Measurements from ENCODE around the gene PDAP1.
A peak's percentile ranks its signal among the peaks of the same experiment; 100 is the strongest.

Gene PDAP1

DNA sequence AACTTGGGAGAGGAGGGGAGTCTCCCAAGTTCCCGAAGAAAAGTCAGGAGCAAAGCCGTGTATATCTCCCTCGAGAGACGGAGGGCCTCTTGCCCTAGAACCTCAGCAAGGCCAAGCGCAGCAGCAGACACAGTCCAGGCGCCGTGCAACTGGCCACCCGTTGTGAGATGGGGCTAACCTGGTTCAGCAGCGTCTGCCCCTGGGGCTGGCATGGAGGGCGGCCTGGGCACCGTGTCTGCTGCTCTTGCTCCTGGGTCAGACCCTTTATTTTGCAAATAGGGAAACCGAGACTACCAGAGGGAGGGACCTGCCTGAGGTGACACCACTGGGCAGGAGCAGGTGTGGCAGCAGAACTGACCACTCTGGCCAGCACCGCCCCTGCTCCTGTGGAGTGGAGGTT is 44.1 kb upstream of the PDAP1 start:
- TF ChIP-seq, protein P1, sequence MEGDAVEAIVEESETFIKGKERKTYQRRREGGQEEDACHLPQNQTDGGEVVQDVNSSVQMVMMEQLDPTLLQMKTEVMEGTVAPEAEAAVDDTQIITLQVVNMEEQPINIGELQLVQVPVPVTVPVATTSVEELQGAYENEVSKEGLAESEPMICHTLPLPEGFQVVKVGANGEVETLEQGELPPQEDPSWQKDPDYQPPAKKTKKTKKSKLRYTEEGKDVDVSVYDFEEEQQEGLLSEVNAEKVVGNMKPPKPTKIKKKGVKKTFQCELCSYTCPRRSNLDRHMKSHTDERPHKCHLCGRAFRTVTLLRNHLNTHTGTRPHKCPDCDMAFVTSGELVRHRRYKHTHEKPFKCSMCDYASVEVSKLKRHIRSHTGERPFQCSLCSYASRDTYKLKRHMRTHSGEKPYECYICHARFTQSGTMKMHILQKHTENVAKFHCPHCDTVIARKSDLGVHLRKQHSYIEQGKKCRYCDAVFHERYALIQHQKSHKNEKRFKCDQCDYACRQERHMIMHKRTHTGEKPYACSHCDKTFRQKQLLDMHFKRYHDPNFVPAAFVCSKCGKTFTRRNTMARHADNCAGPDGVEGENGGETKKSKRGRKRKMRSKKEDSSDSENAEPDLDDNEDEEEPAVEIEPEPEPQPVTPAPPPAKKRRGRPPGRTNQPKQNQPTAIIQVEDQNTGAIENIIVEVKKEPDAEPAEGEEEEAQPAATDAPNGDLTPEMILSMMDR (IDR thresholded peaks at IDR 0.05; ENCODE audit: low read depth, low read length): no peak
- DNase-seq (ENCODE audit: low read depth in 2 of 2): no peak
- no peak overlapping the region for H3K4me3 ChIP-seq (replicated peaks in 1 of 2; ENCODE audit: low read depth in 2 of 2, low read length in 2 of 2)

DNA sequence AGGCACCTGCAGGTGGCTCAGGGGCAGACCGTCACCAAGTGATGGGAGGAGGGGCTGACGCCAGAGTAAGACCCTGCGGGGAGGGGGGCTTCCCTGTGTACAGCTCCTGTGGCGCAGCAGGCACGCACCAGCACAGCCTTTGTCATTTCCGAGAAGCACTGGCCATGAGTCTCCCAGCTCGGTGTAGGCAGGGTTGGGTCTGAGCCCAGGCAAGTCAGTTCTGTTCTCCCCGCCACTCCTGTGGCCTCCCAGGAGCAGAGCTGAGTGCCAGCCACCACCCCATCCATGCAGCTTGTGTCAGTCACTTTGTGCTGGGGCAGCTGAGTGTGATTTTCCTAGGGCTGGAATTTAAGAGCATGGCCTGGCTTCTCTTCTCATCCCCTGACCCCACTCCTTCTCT is 43.5 kb upstream of the PDAP1 start:
- TF ChIP-seq, protein P1 (IDR thresholded peaks at IDR 0.05; ENCODE audit: low read depth, low read length): no peak
- no peak for DNase-seq (ENCODE audit: low read depth in 2 of 2)
- no peak overlapping the region for H3K4me3 ChIP-seq (replicated peaks in 1 of 2; ENCODE audit: low read depth in 2 of 2, low read length in 2 of 2)

DNA sequence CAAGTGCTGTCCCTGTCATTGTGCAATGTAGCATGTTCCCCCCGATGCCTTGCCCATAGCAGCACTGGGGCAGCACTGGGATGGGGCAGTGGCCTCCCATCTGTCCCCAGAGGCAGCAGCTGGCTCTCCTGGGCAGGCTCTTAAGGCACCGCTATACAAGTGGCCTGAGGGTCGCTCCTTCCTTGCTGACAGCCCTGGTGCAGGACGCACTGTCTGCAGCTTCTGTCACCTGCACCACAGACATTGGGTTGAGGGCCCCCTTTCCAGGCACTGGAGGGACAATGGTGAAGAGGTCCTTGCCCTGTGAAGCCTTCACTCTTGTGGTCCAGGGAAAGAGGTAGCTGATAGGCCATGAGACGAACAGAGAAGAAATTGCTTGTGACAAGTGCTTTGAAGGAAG is 40.9 kb upstream of the PDAP1 start:
- TF ChIP-seq, protein P1 (IDR thresholded peaks at IDR 0.05; ENCODE audit: low read depth, low read length): no peak
- no peak for DNase-seq (ENCODE audit: low read depth in 2 of 2)
- H3K4me3 ChIP-seq (replicated peaks in 1 of 2; ENCODE audit: low read depth in 2 of 2, low read length in 2 of 2): no peak overlapping the region

DNA sequence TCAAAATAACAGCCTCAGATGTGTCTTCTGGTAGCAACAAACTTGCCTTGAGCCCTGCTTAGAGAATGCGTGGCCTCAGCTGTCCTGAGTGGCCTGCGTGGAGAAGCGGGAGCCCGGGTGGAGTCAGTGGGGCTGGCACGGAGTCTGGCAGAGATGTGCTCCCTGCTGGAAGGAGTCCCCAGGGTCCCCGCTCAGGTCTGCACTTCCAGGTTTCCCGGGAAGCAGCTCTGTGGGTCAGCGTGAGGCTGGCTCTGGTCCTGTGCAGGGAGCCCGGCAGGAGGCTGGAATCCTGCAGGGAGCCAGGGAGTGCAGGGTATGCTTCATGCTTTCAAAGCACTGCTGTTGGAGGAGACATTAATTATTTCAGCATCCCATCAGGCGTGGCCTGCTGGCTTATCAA is 40.5 kb upstream of the PDAP1 start:
- no peak overlapping the region for H3K4me3 ChIP-seq (replicated peaks in 1 of 2; ENCODE audit: low read depth in 2 of 2, low read length in 2 of 2)
- no peak for DNase-seq (ENCODE audit: low read depth in 2 of 2)
- TF ChIP-seq, protein P1 (IDR thresholded peaks at IDR 0.05; ENCODE audit: low read depth, low read length): no peak

DNA sequence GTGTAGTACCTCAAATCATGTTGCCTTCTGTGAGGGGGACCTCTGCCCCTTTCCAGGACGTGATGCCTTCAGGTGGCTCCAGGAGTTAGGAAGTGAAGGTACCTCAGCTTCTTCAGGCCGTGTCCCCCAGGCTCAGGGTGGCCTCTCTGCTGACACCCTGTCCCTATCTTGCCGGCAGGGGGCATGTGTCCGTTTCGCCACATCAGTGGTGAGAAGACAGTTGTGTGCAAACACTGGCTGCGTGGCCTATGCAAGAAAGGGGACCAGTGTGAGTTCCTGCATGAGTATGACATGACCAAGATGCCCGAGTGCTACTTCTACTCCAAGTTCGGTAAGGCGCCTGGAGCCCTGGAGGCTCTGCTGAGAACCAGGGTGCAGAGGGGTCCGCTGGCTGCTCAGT is 39.5 kb upstream of the PDAP1 start:
- TF ChIP-seq, protein P1 (IDR thresholded peaks at IDR 0.05; ENCODE audit: low read depth, low read length): no peak
- H3K4me3 ChIP-seq (replicated peaks in 1 of 2; ENCODE audit: low read depth in 2 of 2, low read length in 2 of 2): no peak overlapping the region
- DNase-seq (ENCODE audit: low read depth in 2 of 2): no peak

DNA sequence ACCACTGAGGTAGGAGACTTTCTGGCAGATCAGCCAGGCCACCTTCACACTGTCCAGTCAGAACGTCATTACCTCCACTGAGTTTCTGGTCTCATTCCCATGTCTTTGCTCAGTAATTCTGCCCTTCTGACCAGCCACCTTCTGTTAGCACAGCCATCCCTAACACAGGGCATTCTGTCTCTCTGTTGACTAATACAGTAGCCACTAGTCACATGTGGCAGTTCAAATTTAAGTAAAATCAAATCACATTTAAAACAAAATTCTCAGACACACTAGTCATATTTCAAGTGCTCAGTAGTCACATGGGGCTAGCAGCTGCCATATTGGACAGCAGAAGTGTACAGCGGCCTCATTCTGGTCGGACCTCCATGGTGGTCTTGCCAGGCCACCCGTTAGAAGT is 37.7 kb upstream of the PDAP1 start:
- no peak for DNase-seq (ENCODE audit: low read depth in 2 of 2)

DNA sequence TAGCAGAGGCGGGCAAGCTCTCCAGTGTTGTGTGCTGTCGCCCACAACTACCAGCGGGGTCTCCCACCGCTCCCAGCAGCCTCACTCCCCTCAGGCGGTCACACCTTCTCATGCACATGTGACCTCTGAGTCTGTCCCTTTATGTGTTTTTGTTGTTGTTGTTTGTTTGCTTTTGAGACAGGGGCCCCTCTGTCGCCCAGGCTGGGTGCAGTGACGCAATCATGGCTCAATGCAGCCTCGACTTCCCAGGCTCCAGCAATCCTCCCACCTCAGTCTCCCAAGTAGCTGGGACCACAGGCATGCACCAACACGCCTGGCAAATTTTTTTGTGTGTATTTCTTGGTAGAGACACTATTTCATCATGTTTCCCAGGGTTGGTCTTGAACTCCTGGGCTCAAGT is 31.8 kb upstream of the PDAP1 start:
- H3K4me3 ChIP-seq (replicated peaks in 1 of 2; ENCODE audit: low read depth in 2 of 2, low read length in 2 of 2): peak overlapping the region; percentile 97 to 99
- peak in 1 of 2 donors; percentile 24 for DNase-seq (ENCODE audit: low read depth in 2 of 2)
- TF ChIP-seq, protein P1 (IDR thresholded peaks at IDR 0.05; ENCODE audit: low read depth, low read length): no peak

More for the DNA sequence above, 37.7 kb upstream of the PDAP1 start:
- TF ChIP-seq, protein P1 (IDR thresholded peaks at IDR 0.05; ENCODE audit: low read depth, low read length): no peak
- H3K4me3 ChIP-seq (replicated peaks in 1 of 2; ENCODE audit: low read depth in 2 of 2, low read length in 2 of 2): no peak overlapping the region
